Fibroblast of mammary gland (primary cell): Measurements from ENCODE around the gene INHBE.
"Not testable (repeated sequence)": the region's sequence is repeated elsewhere in the genome, so short reads cannot be mapped to it uniquely, and the experiment has no call there.

Experiments used
- DNase-seq: peaks from one replicate; pipeline ENCODE4 v3.0.0-alpha.2; 2010; ENCODE audit warnings: low read depth
- H3K4me3 ChIP-seq: 2 replicates; pipeline ENCODE4 v1.5.1; 2011; ENCODE audit warnings: low read depth, mild to moderate bottlenecking, low read length, moderate library complexity; ENCODE audit not compliant: control insufficient read depth
- TF ChIP-seq, protein P1 (sequence below): conservative IDR thresholded peaks from 2 replicates; pipeline ENCODE4 v1.5.1; 2011; ENCODE audit warnings: low read depth, low read length, inconsistent platforms; ENCODE audit not compliant: control insufficient read depth, insufficient read depth

INHBE gene

DNA sequence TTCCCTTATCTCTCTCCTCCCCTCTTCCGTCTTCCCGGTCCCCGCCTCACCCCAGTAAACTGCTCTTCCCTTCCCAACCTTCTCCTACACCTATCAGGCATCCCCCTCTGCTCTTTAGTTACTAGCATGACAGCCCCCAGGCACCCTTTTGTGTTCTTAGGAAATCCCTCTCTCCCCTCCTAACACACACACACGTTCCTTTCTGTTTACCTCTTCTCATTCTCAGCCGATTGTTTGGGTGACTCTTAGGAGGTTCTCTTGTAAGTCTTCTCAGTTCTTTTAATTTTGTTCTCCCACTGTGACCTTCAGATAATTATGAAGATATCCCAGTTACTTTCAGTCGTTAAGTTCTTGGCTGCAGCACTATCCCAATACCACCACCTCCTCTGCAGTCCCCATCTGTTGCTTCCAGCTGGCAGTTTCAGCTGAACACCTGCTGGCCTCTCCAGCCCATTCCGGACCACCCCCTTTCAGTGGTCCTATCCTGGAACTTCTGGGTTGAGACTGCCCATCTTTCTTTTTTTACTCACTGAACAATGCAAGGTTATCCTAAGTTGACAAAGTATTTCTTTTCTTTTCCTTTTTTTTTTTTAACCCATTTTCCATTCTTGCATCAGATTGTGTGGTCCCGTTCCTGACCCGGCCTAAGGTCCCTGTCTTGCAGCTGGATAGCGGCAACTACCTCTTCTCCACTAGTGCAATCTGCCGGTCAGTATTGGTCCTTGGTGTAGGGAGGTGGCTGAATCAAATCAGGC, 33.5 kb downstream of the INHBE start:
- peak overlapping the region; percentile 99 for H3K4me3 ChIP-seq
- TF ChIP-seq, protein P1, sequence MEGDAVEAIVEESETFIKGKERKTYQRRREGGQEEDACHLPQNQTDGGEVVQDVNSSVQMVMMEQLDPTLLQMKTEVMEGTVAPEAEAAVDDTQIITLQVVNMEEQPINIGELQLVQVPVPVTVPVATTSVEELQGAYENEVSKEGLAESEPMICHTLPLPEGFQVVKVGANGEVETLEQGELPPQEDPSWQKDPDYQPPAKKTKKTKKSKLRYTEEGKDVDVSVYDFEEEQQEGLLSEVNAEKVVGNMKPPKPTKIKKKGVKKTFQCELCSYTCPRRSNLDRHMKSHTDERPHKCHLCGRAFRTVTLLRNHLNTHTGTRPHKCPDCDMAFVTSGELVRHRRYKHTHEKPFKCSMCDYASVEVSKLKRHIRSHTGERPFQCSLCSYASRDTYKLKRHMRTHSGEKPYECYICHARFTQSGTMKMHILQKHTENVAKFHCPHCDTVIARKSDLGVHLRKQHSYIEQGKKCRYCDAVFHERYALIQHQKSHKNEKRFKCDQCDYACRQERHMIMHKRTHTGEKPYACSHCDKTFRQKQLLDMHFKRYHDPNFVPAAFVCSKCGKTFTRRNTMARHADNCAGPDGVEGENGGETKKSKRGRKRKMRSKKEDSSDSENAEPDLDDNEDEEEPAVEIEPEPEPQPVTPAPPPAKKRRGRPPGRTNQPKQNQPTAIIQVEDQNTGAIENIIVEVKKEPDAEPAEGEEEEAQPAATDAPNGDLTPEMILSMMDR: no peak
- DNase-seq: peak; percentile 18

DNA sequence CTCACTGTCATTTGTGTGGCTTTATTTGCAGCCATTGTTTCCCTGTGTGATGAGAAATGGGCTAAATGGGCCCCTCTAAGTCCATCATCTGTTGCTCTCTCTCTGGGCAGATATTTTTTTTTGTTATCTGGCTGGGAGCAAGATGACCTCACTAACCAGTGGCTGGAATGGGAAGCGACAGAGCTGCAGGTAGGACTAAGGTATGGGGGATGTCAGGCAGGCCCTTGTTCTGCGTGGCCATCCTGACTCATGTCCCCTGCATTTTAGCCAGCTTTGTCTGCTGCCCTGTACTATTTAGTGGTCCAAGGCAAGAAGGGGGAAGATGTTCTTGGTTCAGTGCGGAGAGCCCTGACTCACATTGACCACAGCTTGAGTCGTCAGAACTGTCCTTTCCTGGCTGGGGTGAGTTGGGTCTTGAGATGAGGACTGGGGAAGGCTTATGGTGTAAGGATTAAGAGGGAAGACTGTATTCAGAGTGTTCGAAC, 34.1 kb downstream of the INHBE start:
- peak; percentile 62 for DNase-seq
- TF ChIP-seq, protein P1: no peak
- peak overlapping the region; percentile 99 for H3K4me3 ChIP-seq

DNA sequence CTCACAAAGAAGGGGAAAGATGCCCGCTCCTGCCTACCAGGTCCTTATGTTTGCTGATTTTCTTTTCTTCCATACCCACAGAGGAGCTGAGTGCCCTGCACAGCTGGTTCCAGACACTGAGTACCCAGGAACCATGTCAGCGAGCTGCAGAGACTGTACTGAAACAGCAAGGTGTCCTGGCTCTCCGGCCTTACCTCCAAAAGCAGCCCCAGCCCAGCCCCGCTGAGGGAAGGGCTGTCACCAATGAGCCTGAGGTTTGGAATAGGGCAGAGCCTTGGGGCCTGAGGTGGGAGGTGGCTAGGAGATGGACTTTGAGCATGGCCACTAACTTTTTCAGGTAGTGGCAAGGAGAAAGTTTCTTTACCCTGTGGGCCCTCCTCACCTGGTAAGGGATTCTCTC, 35.0 kb downstream of the INHBE start:
- DNase-seq: no peak
- H3K4me3 ChIP-seq: no peak overlapping the region
- TF ChIP-seq, protein P1: no peak

DNA sequence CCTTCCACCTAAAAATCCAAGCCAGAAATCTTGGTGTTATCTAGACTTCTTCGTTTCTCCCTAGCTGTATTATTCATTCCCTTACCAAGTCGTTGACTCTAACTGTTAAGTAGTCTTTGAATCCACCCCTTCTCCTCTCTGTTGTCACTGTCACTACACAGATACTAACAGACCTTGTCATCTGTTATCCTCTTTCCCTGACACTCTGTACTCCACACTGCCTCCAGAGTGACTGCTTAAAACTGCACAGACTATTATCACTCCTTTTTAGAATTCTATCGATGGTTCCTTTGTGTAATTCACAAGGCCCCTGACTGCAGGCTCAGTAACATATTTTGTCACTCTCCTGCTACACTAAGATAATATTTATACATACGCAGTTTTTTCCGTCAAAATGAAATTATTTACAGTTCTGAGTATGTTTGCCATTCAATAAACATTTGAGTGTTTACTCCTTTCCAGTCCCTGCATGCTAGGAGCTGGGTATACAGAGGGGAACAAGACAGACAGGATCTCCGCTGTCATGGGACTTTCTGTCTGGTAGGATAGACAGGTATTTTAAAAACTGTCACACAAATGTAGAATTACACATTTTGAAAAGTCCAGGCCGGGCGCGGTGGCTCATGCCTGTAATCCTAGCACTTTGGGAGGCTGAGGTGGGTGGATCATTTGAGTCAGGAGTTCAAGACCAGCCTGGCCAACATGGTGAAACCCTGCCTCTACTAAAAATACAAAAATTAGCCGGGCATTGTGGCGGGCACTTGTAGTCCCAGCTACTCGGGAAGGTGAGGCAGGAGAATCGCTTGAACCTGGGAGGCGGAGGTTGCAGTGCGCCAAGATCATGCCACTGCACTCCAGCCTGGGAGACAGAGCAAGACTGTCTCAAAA, 36.5 kb downstream of the INHBE start:
- no peak overlapping the region for H3K4me3 ChIP-seq
- TF ChIP-seq, protein P1: peak; percentile 23
- DNase-seq: no peak

DNA sequence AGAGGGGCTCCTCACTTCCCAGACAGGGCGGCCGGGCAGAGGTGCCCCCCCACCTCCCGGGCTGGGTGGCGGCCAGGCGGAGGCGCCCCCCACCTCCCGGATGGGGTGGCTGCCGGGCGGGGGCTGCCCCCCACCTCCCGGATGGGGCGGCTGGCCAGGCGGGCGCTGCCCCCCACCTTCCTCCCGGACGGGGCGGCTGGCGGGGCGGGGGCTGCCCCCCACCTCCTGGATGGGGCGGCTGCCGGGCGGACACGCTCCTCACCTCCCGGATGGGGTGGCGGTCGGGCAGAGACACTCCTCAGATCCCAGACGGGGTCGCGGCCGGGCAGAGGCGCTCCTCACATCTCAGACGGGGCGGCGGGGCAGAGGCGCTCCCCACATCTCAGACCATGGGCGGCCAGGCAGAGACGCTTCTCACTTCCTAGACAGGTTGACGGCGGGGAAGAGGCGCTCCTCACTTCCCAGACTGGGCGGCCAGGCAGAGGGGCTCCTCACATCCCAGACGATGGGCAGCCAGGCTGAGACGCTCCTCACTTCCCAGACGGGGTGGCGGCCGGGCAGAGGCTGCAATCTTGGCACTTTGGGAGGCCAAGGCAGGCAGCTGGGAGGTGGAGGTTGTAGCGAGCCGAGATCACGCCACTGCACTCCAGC, 40.1 kb downstream of the INHBE start:
- H3K4me3 ChIP-seq, DNase-seq: not testable (repeated sequence)

DNA sequence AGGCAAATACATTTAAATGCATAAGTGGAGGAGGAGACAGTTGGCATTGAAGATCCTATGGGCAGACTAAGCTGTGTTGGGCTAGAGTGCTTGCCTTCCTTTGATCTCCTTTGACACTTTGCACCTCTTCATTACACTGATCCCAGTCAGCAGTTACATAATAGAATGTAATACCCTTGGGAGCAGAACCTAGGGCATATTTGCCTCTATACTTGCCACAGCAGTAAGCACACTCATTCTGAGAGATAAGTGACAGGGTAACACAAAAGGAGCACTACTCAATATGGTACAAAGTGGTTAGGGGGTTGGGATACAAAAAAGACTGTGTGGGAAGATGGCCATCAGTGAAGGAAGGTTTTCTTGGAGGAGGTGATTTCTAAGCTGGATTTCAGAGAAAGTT, 41.7 kb downstream of the INHBE start:
- DNase-seq: no peak
- TF ChIP-seq, protein P1: no peak
- H3K4me3 ChIP-seq: no peak overlapping the region
